Posterior vena cava (tissue), 2 donors: ENCODE measurements around the gene NRXN2. TPM values are rescaled to one million over a fixed set of nuclear protein-coding genes. Genes with fewer than 3 reads are reported as not detected.

Experiments
- DNase-seq: peaks from one replicate; pipeline ENCODE4 v3.0.0-alpha.2; 2020; ENCODE audit warnings: low spot score
- intact Hi-C, 2 donors: fragments of 100-400 bp; cut with DNase I; formaldehyde crosslinking; loops; one replicate each; pipeline versions ENCODE4 v1.14.1 to v1.14.2; 2022 to 2023
- total RNA-seq, 2 donors: library from RNA; stranded (reverse); fragmentation: NEBNext Ultra II Directional; extraction: Animal tissue kit (Norgen Biotek cat#: 25700); gene quantifications; one replicate each; pipeline ENCODE4 v1.2.1, GENCODE V29; 2021
- donor health status: DM: yes; HTN: yes; CAD: no.
- donor health status: DM: yes; HTN: yes; CAD: no.

Gene NRXN2
- total RNA-seq, 2 donors from 2014 or later: 7.9 to 8.8 TPM

GRCh38 chr11:64746486-64746885 lies 23.5 kb upstream of the NRXN2 start:
- no peak for DNase-seq
- intact Hi-C loops: no loop called here

- intact Hi-C loops: no loop called here
- peak; percentile 97 for DNase-seq
These were observed 22.7 kb upstream of the NRXN2 start for GRCh38 chr11:64745521-64746328.

GRCh38 chr11:64745189-64745520 lies 22.2 kb upstream of the NRXN2 start:
- intact Hi-C loops: no loop called here
- peak; percentile 95 for DNase-seq

- intact Hi-C loops: no loop called here
- DNase-seq: no peak
These were observed 21.7 kb upstream of the NRXN2 start for GRCh38 chr11:64744544-64745188.

- intact Hi-C loops: no loop called here
- peak; percentile 96 for DNase-seq
These were observed 20.9 kb upstream of the NRXN2 start, which contains the start of gene RASGRP2 for GRCh38 chr11:64743591-64744543. TSS of gene RASGRP2 (minus strand) at chr11:64744142. CDS start at chr11:64742866, 1,276 bp downstream.

GRCh38 chr11:64742889-64743590 lies 20.0 kb upstream of the NRXN2 start:
- intact Hi-C loops: no loop called here

GRCh38 chr11:64742087-64742888 lies 19.3 kb upstream of the NRXN2 start:
- intact Hi-C loops: no loop called here
- DNase-seq: peak; percentile 87

More at GRCh38 chr11:64742889-64743590, 20.0 kb upstream of the NRXN2 start:
- peak; percentile 94 for DNase-seq

GRCh38 chr11:64741375-64742086 lies 18.5 kb upstream of the NRXN2 start:
- no peak for DNase-seq
- intact Hi-C loops: no loop called here

- intact Hi-C loops: no loop called here
These were observed 16.9 kb upstream of the NRXN2 start for GRCh38 chr11:64739871-64740270.

GRCh38 chr11:64736654-64737053 lies 13.7 kb upstream of the NRXN2 start:
- DNase-seq: no peak
- intact Hi-C loops: no loop called here

More at GRCh38 chr11:64739871-64740270, 16.9 kb upstream of the NRXN2 start:
- no peak for DNase-seq

GRCh38 chr11:64735725-64736259 lies 12.8 kb upstream of the NRXN2 start:
- no peak for DNase-seq
- intact Hi-C loops: no loop called here

GRCh38 chr11:64734811-64735724 lies 12.1 kb upstream of the NRXN2 start:
- no peak for DNase-seq
- intact Hi-C loops: no loop called here

- intact Hi-C loops: no loop called here
- no peak for DNase-seq
These were observed 8.6 kb upstream of the NRXN2 start for GRCh38 chr11:64731601-64732000.

- intact Hi-C loops: no loop called here
- peak; percentile 81 for DNase-seq
These were observed 6.9 kb upstream of the NRXN2 start for GRCh38 chr11:64729851-64730382.

- peak; percentile 41 for DNase-seq
- intact Hi-C loops: no loop called here
These were observed 5.9 kb upstream of the NRXN2 start for GRCh38 chr11:64728757-64729365.
